ENCODE results near the gene CPLANE1. TPM values are rescaled to one million over a fixed set of nuclear protein-coding genes. Genes with fewer than 3 reads are reported as not detected.

CPLANE1 gene
- total and polyA plus RNA-seq, 2 of the 4 experiments (the other 2 are of a cell fraction): 4.4 to 17.9 TPM

DNA sequence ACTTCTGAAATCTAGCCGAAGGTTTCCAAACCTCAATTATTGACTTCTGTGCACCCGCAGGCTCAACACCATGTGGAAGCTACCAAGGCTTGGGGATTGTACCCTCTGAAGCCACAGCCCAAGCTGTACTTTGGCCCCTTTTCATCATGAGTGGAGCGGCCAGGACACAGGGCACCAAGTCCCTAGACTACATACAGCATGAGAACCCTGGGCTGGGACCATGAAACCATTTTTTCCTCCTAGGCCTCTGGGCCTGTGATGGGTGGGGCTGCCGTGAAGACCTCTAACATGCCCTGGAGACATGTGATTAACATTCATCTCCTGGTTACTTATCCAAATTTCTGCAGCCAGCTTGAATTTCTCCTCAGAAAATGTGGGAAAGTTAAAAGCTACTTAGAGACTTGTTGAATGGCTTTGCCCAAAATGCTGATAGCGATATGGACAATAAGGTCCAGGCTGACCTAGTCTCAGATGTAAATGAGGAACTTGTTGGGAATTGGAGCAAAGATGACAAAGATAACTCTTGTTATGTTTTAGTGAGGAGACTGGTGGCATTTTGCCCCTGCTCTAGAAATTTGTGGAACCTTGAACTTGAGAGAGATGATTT lies 34.1 kb upstream of the CPLANE1 start:
- H3K4me2 ChIP-seq (ENCODE audit: low read depth, low read length): no peak overlapping the region
- no peak overlapping the region for H3K4ac ChIP-seq (ENCODE audit: low read depth, low read length)
- H3K79me1 ChIP-seq (ENCODE audit: low read depth in 1 of 2, low read length in 2 of 2): no peaks in the 10 kb centered on the region
- WGBS, 2 experiments (ENCODE audit: extremely low coverage in 2 of 2, insufficient read length in 1 of 2): 100% methylated on average over 3 of the region's 5 CpGs; no CpG with 5 or more reads in 1 of the 2 experiments
- H4K8ac ChIP-seq (ENCODE audit: low read depth in 2 of 2, low read length in 2 of 2): no peak overlapping the region
- peaks cover 13% of the 10 kb centered on the region for H3K9me3 ChIP-seq (ENCODE audit: control insufficient read depth, insufficient read depth, low read length)
- no peak overlapping the region for H3K23ac ChIP-seq (ENCODE audit: low read depth, low read length)
- CTCF ChIA-PET: no interaction called here
- H2AK5ac ChIP-seq (ENCODE audit: low read depth, low read length): no peak overlapping the region
- no peak overlapping the region for H2BK120ac ChIP-seq (ENCODE audit: low read depth, low read length)
- H2BK5ac ChIP-seq (ENCODE audit: low read depth, low read length, poor library complexity, severe bottlenecking): no peak overlapping the region
- intact Hi-C loops (cut with micrococcal nuclease): no loop called here
- dilution Hi-C loops (cut with HindIII; ENCODE audit: low sequenced_read_pairs, unreplicated experiment): no loop called here
- ATAC-seq (ENCODE audit: low read depth): no peak
- H3K4me3 ChIP-seq (ENCODE audit: insufficient read depth, low read depth, low read length): no peak overlapping the region
- POLR2A ChIA-PET (ENCODE audit: unreplicated experiment): no interaction called here
- H3K9ac ChIP-seq (ENCODE audit: low read depth, low read length): no peak overlapping the region
- no peak overlapping the region for H3K27ac ChIP-seq (ENCODE audit: insufficient read depth, low read length)
- no peaks in the 10 kb centered on the region for H3K27me3 ChIP-seq (ENCODE audit: control insufficient read depth, insufficient read depth, low read length)
- H4K5ac ChIP-seq (ENCODE audit: low read depth, low read length): no peak overlapping the region
- H3K9me1 ChIP-seq (ENCODE audit: insufficient read depth, low read length): no peaks in the 10 kb centered on the region
- H4K20me1 ChIP-seq (ENCODE audit: insufficient read depth, low read length): no peaks in the 10 kb centered on the region
- no peak overlapping the region for H3K18ac ChIP-seq (ENCODE audit: low read depth, low read length)
- DNase-seq: no peak
- no peak overlapping the region for H2AK9ac ChIP-seq (replicated peaks; ENCODE audit: low read depth, low read length, poor library complexity)
- no peak overlapping the region for H3K14ac ChIP-seq (replicated peaks; ENCODE audit: low read depth, low read length)
- no peak overlapping the region for H3K56ac ChIP-seq (ENCODE audit: extremely low read depth, insufficient read depth, low read length)
- no peaks in the 10 kb centered on the region for H3K36me3 ChIP-seq (ENCODE audit: control insufficient read depth, insufficient read depth, low read length)
- no peak for TF ChIP-seq RFX5 (IDR thresholded peaks at IDR 0.05; ENCODE audit: low read depth, low read length)
- no peak for TF ChIP-seq RAD21 (IDR thresholded peaks at IDR 0.05; ENCODE audit: low read length)
- TF ChIP-seq MXI1 (IDR thresholded peaks at IDR 0.05; ENCODE audit: borderline replicate concordance, low read depth, low read length): no peak
- no peak for TF ChIP-seq RCOR1 (IDR thresholded peaks at IDR 0.05; ENCODE audit: insufficient replicate concordance, low read length)
- TF ChIP-seq NFE2L2 (IDR thresholded peaks at IDR 0.05; ENCODE audit: low read depth, low read length): no peak
- TF ChIP-seq BHLHE40 (IDR thresholded peaks at IDR 0.05; ENCODE audit: low read depth, low read length): no peak
- TF ChIP-seq SMC3 (IDR thresholded peaks at IDR 0.05; ENCODE audit: low read depth, low read length): no peak
- TF ChIP-seq CTCF (conservative IDR thresholded peaks at IDR 0.05; ENCODE audit: low read depth, low read length): no peak
- no peak for TF ChIP-seq MAZ (IDR thresholded peaks at IDR 0.05; ENCODE audit: borderline replicate concordance, low read depth, low read length)
- no peak for TF ChIP-seq FOS (IDR thresholded peaks at IDR 0.05; ENCODE audit: low read depth, low read length)
- no peak for TF ChIP-seq CHD1 (IDR thresholded peaks at IDR 0.05; ENCODE audit: low read depth, low read length)
- in situ Hi-C loops (cut with MboI; ENCODE audit: low sequenced_read_pairs): no loop called here
- no peak overlapping the region for H2BK20ac ChIP-seq (ENCODE audit: low read depth, low read length)
- H2AFZ ChIP-seq (replicated peaks; ENCODE audit: low read length, poor library complexity): no peak overlapping the region
- H2BK15ac ChIP-seq (ENCODE audit: low read depth, low read length): no peak overlapping the region
- H4K91ac ChIP-seq (ENCODE audit: insufficient read depth, low read depth, low read length): no peak overlapping the region
- H3K4me1 ChIP-seq (ENCODE audit: control insufficient read depth, insufficient read depth, low read length): no peaks in the 10 kb centered on the region
- no TSS peak for BruUV-seq (replicated peaks)
